22Rv1 (cell line): ENCODE results near the gene MAP3K7CL.

Experiments
- CTCF ChIP-seq: fragments of 450-650 bp; IDR thresholded peaks from 2 replicates; pipeline ENCODE4 v1.5.1; 2017; ENCODE audit warnings: mild to moderate bottlenecking
- ZFX ChIP-seq: fragments of 450-650 bp; IDR thresholded peaks from 2 replicates; pipeline ENCODE4 v1.6.1; 2017; ENCODE audit warnings: antibody characterized with exemption, borderline replicate concordance

GRCh38 chr21:29194342-29194741 lies 63.9 kb downstream of the MAP3K7CL start:
- TF ChIP-seq CTCF (no peak), ZFX (no peak)
